OCI-LY1 (cell line): ENCODE data around the gene ADARB2.

Source experiments
- H2AFZ ChIP-seq: fragments of 200-600 bp; sonication (generic), shearing (Covaris generic); 2 replicates; pipeline ENCODE4 v1.6.0; 2014; ENCODE audit warnings: antibody characterized with exemption, mild to moderate bottlenecking, low read length
- H3F3A ChIP-seq: fragments of 200-600 bp; sonication (generic), shearing (Covaris generic); 2 replicates; pipeline ENCODE4 v1.6.0; 2014; ENCODE audit warnings: mild to moderate bottlenecking, antibody characterized with exemption, low read length, moderate library complexity; ENCODE audit not compliant: insufficient read depth
- H3K27ac ChIP-seq: fragments of 200-600 bp; sonication (generic); 2 replicates; pipeline ENCODE4 v1.5.1; 2014; ENCODE audit warnings: low read length, mixed run types, mild to moderate bottlenecking, low read depth; ENCODE audit not compliant: poor library complexity, severe bottlenecking
- H3K27me3 ChIP-seq: fragments of 200-600 bp; sonication (generic); 2 replicates; pipeline ENCODE4 v1.6.0; 2014; ENCODE audit warnings: antibody characterized with exemption, mild to moderate bottlenecking, low read length, moderate library complexity; ENCODE audit not compliant: insufficient read depth
- H3K36me3 ChIP-seq: fragments of 200-600 bp; sonication (generic); 2 replicates; pipeline ENCODE4 v1.6.1; 2014; ENCODE audit warnings: mild to moderate bottlenecking, antibody characterized with exemption, low read length, moderate library complexity, mixed read lengths; ENCODE audit not compliant: insufficient read depth
- H3K4me1 ChIP-seq: fragments of 200-600 bp; sonication (generic); 2 replicates; pipeline ENCODE4 v1.5.1; 2014; ENCODE audit warnings: mild to moderate bottlenecking, low read length, moderate library complexity; ENCODE audit not compliant: insufficient read depth, severe bottlenecking
- H3K4me2 ChIP-seq: fragments of 200-600 bp; sonication (generic), shearing (Covaris generic); 2 replicates; pipeline ENCODE4 v1.6.1; 2014; ENCODE audit warnings: low read length
- H3K4me3 ChIP-seq: fragments of 200-600 bp; sonication (generic); 2 replicates; pipeline ENCODE4 v1.5.1; 2014; ENCODE audit warnings: low read length, low read depth, mild to moderate bottlenecking, mixed read lengths; ENCODE audit not compliant: poor library complexity, severe bottlenecking
- H3K79me2 ChIP-seq: fragments of 200-600 bp; shearing (Covaris generic); 2 replicates; pipeline ENCODE4 v1.6.1; 2016; ENCODE audit warnings: mixed run types, low read length, mixed read lengths; ENCODE audit not compliant: insufficient read depth
- H3K9ac ChIP-seq: fragments of 200-600 bp; sonication (generic), shearing (Covaris generic); 2 replicates; pipeline ENCODE4 v1.6.1; 2014; ENCODE audit warnings: mild to moderate bottlenecking, low read length, mixed read lengths
- H3K9me2 ChIP-seq: fragments of 200-600 bp; sonication (generic), shearing (Covaris generic); 2 replicates; pipeline ENCODE4 v1.6.1; 2014; ENCODE audit warnings: low read depth, mild to moderate bottlenecking, low read length, mixed read lengths
- H3K9me3 ChIP-seq: fragments of 200-600 bp; shearing (Covaris generic); 2 replicates; pipeline ENCODE4 v1.6.1; 2014; ENCODE audit warnings: low read length, mixed read lengths
- H4K20me1 ChIP-seq: fragments of 200-600 bp; sonication (generic), shearing (Covaris generic); 2 replicates; pipeline ENCODE4 v1.6.0; 2016; ENCODE audit warnings: mild to moderate bottlenecking, low read length; ENCODE audit not compliant: insufficient read depth
- EZH2 ChIP-seq: fragments of 200-600 bp; sonication (generic), shearing (Covaris generic); IDR thresholded peaks from 2 replicates; pipeline ENCODE4 v1.8.0; 2017; ENCODE audit warnings: borderline replicate concordance, mixed run types, mild to moderate bottlenecking, antibody characterized with exemption, low read length, moderate library complexity, mixed read lengths
- TF ChIP-seq, protein P1 (sequence below): fragments of 200-600 bp; sonication (generic), shearing (Covaris generic); IDR thresholded peaks from 2 replicates; pipeline ENCODE4 v1.5.1; 2017; ENCODE audit warnings: mild to moderate bottlenecking, antibody characterized with exemption, low read length, moderate library complexity, mixed read lengths

ADARB2 gene

DNA sequence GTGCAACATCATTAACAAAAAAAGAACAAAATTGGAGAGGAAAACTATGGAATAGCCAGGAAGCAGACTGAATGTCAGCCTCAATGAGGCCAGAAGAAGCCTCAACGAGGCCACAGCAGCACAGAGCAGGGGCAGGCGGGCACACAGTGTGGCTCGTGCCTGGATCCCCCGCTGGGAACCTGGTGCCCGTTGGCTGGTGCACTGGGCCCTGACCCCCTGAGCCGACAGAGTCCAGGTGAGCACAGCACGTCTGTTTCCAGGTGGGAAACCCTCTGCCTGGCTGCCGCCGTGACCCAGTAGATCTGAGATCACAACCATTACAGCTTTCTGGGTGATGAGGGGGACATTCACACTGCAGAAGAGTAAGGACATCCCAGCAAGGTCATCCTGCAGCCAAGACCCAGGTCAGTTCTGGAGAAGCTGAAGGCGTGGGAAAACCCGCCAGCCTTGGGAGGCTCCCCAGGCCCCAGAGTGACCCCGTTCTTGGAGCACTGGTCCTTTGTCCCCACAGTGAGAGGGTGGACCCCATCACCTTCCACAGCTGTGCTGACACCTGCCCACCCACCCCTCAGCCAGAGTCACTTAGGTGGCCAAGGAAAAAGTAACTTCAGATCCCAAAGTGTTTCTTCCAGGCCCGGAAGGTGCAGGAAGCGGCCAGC lies 222.1 kb downstream of the ADARB2 start:
- Histone ChIP-seq H4K20me1 (no peaks in the 10 kb centered on the region), H3K4me3 (no peak overlapping the region), H3K4me1 (peaks cover 20% of the 10 kb centered on the region), H3K9me3 (no peaks in the 10 kb centered on the region), H3K79me2 (no peaks in the 10 kb centered on the region), H3F3A (no peaks in the 10 kb centered on the region), H3K4me2 (no peak overlapping the region), H3K9me2 (no peaks in the 10 kb centered on the region), H3K27me3 (no peaks in the 10 kb centered on the region), H3K9ac (no peak overlapping the region), H3K36me3 (no peaks in the 10 kb centered on the region; the same call in 1 of the 2 replicates), H2AFZ (no peak overlapping the region), H3K27ac (no peak overlapping the region)
- TF ChIP-seq, protein P1, sequence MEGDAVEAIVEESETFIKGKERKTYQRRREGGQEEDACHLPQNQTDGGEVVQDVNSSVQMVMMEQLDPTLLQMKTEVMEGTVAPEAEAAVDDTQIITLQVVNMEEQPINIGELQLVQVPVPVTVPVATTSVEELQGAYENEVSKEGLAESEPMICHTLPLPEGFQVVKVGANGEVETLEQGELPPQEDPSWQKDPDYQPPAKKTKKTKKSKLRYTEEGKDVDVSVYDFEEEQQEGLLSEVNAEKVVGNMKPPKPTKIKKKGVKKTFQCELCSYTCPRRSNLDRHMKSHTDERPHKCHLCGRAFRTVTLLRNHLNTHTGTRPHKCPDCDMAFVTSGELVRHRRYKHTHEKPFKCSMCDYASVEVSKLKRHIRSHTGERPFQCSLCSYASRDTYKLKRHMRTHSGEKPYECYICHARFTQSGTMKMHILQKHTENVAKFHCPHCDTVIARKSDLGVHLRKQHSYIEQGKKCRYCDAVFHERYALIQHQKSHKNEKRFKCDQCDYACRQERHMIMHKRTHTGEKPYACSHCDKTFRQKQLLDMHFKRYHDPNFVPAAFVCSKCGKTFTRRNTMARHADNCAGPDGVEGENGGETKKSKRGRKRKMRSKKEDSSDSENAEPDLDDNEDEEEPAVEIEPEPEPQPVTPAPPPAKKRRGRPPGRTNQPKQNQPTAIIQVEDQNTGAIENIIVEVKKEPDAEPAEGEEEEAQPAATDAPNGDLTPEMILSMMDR: no peak
- TF ChIP-seq EZH2: no peak

DNA sequence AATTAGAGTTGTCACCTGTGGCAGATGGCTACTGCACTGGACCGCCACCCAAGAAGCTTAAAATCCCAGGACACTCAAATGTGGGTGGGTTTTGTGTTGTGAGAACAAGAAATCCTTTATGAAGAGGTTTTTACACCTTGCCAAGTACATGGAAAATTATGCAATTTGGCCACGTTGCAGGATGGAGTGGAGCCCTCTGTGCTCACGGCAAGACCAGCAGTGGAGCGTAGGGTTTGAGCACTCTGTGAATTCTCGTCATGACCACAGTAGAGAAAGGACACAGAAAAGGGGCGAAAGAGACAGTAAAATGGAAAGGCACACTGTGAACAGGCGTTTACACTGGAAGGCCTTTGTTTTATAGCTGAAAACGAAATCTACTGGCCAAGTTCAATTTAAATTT lies 222.6 kb downstream of the ADARB2 start:
- Histone ChIP-seq H3K9me2 (no peaks in the 10 kb centered on the region), H4K20me1 (no peaks in the 10 kb centered on the region), H2AFZ (no peak overlapping the region), H3K4me1 (peaks cover 16% of the 10 kb centered on the region), H3K79me2 (no peaks in the 10 kb centered on the region), H3K27me3 (no peaks in the 10 kb centered on the region), H3K36me3 (no peaks in the 10 kb centered on the region; the same call in 1 of the 2 replicates), H3K4me2 (no peak overlapping the region), H3K27ac (no peak overlapping the region), H3F3A (no peaks in the 10 kb centered on the region), H3K9ac (no peak overlapping the region), H3K4me3 (no peak overlapping the region), H3K9me3 (no peaks in the 10 kb centered on the region)
- TF ChIP-seq, protein P1: no peak
- TF ChIP-seq EZH2: no peak

DNA sequence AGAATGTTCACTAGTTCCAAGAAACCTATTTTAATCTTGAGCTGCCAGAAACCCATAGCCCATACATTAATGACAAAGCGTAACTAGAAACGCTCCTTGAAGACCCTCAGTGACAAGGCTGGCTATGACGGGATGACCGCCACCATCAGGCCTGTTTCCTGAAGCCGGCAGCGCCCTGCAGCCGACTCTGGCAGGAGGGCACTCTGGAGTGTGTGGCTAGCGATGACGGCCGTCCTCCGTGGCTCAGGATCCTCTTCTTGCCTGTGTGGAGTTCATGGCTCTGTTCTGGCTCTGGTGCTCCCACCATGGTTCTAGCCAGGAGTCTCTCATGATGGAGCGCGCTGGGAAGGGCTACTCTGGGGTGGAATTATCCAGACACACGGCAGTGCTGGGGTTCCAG lies 224.1 kb downstream of the ADARB2 start:
- Histone ChIP-seq H2AFZ (no peak overlapping the region), H3K79me2 (no peaks in the 10 kb centered on the region), H3K4me1 (peaks cover 16% of the 10 kb centered on the region), H3K9me2 (no peaks in the 10 kb centered on the region), H3K9ac (no peak overlapping the region), H3K27ac (no peak overlapping the region), H3K4me2 (no peak overlapping the region), H3K4me3 (no peak overlapping the region), H3K27me3 (no peaks in the 10 kb centered on the region), H4K20me1 (no peaks in the 10 kb centered on the region), H3F3A (no peaks in the 10 kb centered on the region), H3K9me3 (no peaks in the 10 kb centered on the region), H3K36me3 (no peaks in the 10 kb centered on the region; the same call in 1 of the 2 replicates)
- TF ChIP-seq, protein P1: no peak
- no peak for TF ChIP-seq EZH2
